Stimulated activated naive B cell treated with anti-CD40 and anti-IgM and Interleukin-4, amounts not matched to agents 10 μg/mL and 1 μg/mL and 100 μg/mL, for 72 hours (primary cell): ENCODE measurements around the gene GLS.
"Not testable (repeated sequence)": the region's sequence is repeated elsewhere in the genome, so short reads cannot be mapped to it uniquely, and the experiment has no call there.

Experiments
- ATAC-seq, 2 donors: fragments of 150-1000 bp; cut with Tn5 transposase; replicated peaks; 2 replicates each; pipeline ENCODE4 v1.10.0; 2021; ENCODE audit warnings: moderate library complexity in 1 of 2
- DNase-seq: peaks from one replicate; pipeline ENCODE4 v3.0.0; 2021
- H3K27ac Mint-ChIP-seq: one replicate; pipeline ENCODE4 v1.8.0; 2022; ENCODE audit warnings: mild to moderate bottlenecking, mixed read lengths
- H3K27me3 Mint-ChIP-seq, 2 donors: one replicate each; pipeline ENCODE4 v1.8.0; 2022; ENCODE audit warnings: mixed read lengths in 2 of 2
- H3K36me3 Mint-ChIP-seq, 2 donors: one replicate each; pipeline ENCODE4 v1.8.0; 2022; ENCODE audit warnings: mixed read lengths in 2 of 2, mild to moderate bottlenecking in 1 of 2
- H3K4me1 Mint-ChIP-seq, 2 donors: one replicate each; pipeline ENCODE4 v1.8.0; 2022; ENCODE audit warnings: mixed read lengths in 2 of 2, mild to moderate bottlenecking in 1 of 2
- H3K4me3 Mint-ChIP-seq, 2 donors: one replicate each; pipeline ENCODE4 v1.8.0; 2022; ENCODE audit warnings: mild to moderate bottlenecking in 2 of 2, mixed read lengths in 2 of 2, moderate library complexity in 1 of 2
- H3K9me3 Mint-ChIP-seq, 2 donors: one replicate each; pipeline ENCODE4 v1.8.0; 2022; ENCODE audit warnings: mixed read lengths in 2 of 2, mild to moderate bottlenecking in 1 of 2

The GLS gene

GRCh38 chr2:190947141-190947540 lies 66.5 kb downstream of the GLS start:
- H3K9me3 Mint-ChIP-seq, result no peaks in the 10 kb centered on the region
- no peak overlapping the region for H3K4me3 Mint-ChIP-seq
- H3K4me1 Mint-ChIP-seq, result peaks cover 5 to 7% of the 10 kb centered on the region in 2 donors
- no peak for DNase-seq
- peaks cover 3% of the 10 kb centered on the region in 2 donors for H3K36me3 Mint-ChIP-seq
- no peak overlapping the region for H3K27ac Mint-ChIP-seq
- ATAC-seq, result no peak
- no peaks in the 10 kb centered on the region for H3K27me3 Mint-ChIP-seq

- Mint-ChIP-seq H3K36me3 (peaks cover 3% of the 10 kb centered on the region in 2 donors), H3K27ac (peak overlapping the region; percentile 6), H3K9me3 (no peaks in the 10 kb centered on the region), H3K4me1 (peaks cover 5 to 7% of the 10 kb centered on the region in 2 donors), H3K27me3 (no peaks in the 10 kb centered on the region), H3K4me3 (peak overlapping the region; percentile 8 to 60)
- no peak for DNase-seq
- ATAC-seq, result peak; percentile 86 to 87
Measured at GRCh38 chr2:190947711-190948251, 67.2 kb downstream of the GLS start.

GRCh38 chr2:190948671-190949070 lies 68.0 kb downstream of the GLS start:
- Mint-ChIP-seq H3K9me3 (no peaks in the 10 kb centered on the region), H3K27me3 (no peaks in the 10 kb centered on the region), H3K36me3 (peaks cover 3% of the 10 kb centered on the region in 2 donors), H3K27ac (no peak overlapping the region), H3K4me3 (no peak overlapping the region), H3K4me1 (peaks cover 5 to 7% of the 10 kb centered on the region in 2 donors)
- ATAC-seq (peak in 1 of 2 donors; percentile 41), DNase-seq (no peak)

- Mint-ChIP-seq H3K27ac (no peak overlapping the region), H3K4me1 (peaks cover 5 to 7% of the 10 kb centered on the region in 2 donors), H3K4me3 (no peak overlapping the region), H3K9me3 (no peaks in the 10 kb centered on the region), H3K27me3 (no peaks in the 10 kb centered on the region), H3K36me3 (peaks cover 7 to 11% of the 10 kb centered on the region in 2 donors)
- ATAC-seq (no peak), DNase-seq (no peak)
Measured at GRCh38 chr2:190950566-190950991, 70.0 kb downstream of the GLS start.

DNA sequence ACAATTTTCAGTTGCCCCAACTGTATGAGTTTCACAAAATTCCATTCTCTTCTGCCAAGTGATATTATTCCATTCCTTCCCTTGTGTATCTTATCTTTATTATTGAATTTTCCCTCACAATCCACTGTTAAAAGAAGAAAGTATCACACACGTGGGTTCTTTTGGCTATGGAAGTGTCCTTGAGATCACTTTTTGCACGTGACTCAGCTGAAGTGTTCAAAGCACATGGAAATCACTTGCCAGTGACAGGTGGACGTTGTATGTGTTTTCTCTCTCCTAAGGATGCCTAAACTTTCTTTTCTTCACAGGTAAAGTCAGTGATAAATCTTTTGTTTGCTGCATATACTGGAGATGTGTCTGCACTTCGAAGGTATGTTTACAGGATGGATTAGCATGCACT lies 72.6 kb downstream of the GLS start:
- Mint-ChIP-seq H3K4me1 (peaks cover 0 to 1% of the 10 kb centered on the region in 2 donors), H3K27ac (no peak overlapping the region), H3K4me3 (no peak overlapping the region), H3K27me3 (no peaks in the 10 kb centered on the region), H3K36me3 (peaks cover 26 to 34% of the 10 kb centered on the region in 2 donors), H3K9me3 (peaks cover 0 to 2% of the 10 kb centered on the region in 2 donors)
- ATAC-seq, result no peak
- DNase-seq, result no peak

GRCh38 chr2:190959911-190960788 lies 79.5 kb downstream of the GLS start:
- Mint-ChIP-seq H3K36me3 (peaks cover 46 to 67% of the 10 kb centered on the region in 2 donors), H3K27ac (no peak overlapping the region), H3K27me3 (no peaks in the 10 kb centered on the region), H3K4me3 (no peak overlapping the region), H3K4me1 (peaks cover 8 to 19% of the 10 kb centered on the region in 2 donors), H3K9me3 (peaks cover 0 to 2% of the 10 kb centered on the region in 2 donors)
- ATAC-seq, result no peak
- no peak for DNase-seq

GRCh38 chr2:190961117-190961516 lies 80.5 kb downstream of the GLS start:
- not testable (repeated sequence) for H3K9me3 Mint-ChIP-seq, H3K27me3 Mint-ChIP-seq, H3K4me3 Mint-ChIP-seq, ATAC-seq, DNase-seq
- Mint-ChIP-seq H3K36me3 (peaks cover 39 to 62% of the 10 kb centered on the region in 2 donors), H3K27ac (peak overlapping the region; percentile 20), H3K4me1 (peaks cover 8 to 19% of the 10 kb centered on the region in 2 donors)

- no peak for ATAC-seq
- Mint-ChIP-seq H3K9me3 (no peaks in the 10 kb centered on the region), H3K27ac (peak overlapping the region; percentile 10), H3K4me3 (no peak overlapping the region), H3K27me3 (no peaks in the 10 kb centered on the region), H3K36me3 (peaks cover 32 to 57% of the 10 kb centered on the region in 2 donors), H3K4me1 (peaks cover 8 to 19% of the 10 kb centered on the region in 2 donors)
- no peak for DNase-seq
Measured at GRCh38 chr2:190961918-190962487, 81.4 kb downstream of the GLS start.

DNA sequence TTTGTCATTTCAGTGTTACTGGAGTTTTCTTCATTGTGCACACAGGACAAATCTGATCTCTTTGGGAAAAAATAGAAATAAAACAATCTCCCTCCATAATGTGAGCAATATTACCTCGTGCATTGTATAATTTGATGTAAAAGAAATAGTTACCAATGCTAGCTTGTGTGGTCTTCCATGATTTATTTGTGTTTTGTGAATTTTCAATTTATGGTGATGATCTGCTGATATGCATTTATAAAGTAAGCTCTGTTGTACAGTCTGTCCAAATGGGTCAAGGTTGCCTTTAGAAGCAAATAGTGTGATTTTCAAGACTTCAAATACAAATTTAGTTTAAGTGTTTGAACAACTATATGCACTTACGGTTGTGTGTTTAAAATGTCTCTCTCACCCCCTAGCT lies 82.5 kb downstream of the GLS start:
- H3K4me1 Mint-ChIP-seq, result peaks cover 8 to 19% of the 10 kb centered on the region in 2 donors
- H3K27me3 Mint-ChIP-seq, result no peaks in the 10 kb centered on the region
- no peak overlapping the region for H3K27ac Mint-ChIP-seq
- ATAC-seq (no peak), DNase-seq (no peak)
- H3K4me3 Mint-ChIP-seq, result no peak overlapping the region
- no peaks in the 10 kb centered on the region for H3K9me3 Mint-ChIP-seq
- H3K36me3 Mint-ChIP-seq, result peaks cover 27 to 50% of the 10 kb centered on the region in 2 donors

GRCh38 chr2:190964170-190964795 lies 83.7 kb downstream of the GLS start:
- Mint-ChIP-seq H3K4me1 (peaks cover 6 to 19% of the 10 kb centered on the region in 2 donors), H3K36me3 (peaks cover 18 to 41% of the 10 kb centered on the region in 2 donors), H3K4me3 (no peak overlapping the region)

GRCh38 chr2:190965580-190966222 lies 85.1 kb downstream of the GLS start:
- no peaks in the 10 kb centered on the region for H3K27me3 Mint-ChIP-seq
- H3K9me3 Mint-ChIP-seq, result no peaks in the 10 kb centered on the region
- peaks cover 17 to 43% of the 10 kb centered on the region in 2 donors for H3K36me3 Mint-ChIP-seq
- DNase-seq (no peak), ATAC-seq (no peak)
- H3K27ac Mint-ChIP-seq, result no peak overlapping the region
- H3K4me3 Mint-ChIP-seq, result no peak overlapping the region
- H3K4me1 Mint-ChIP-seq, result peaks cover 7 to 19% of the 10 kb centered on the region in 2 donors

More at GRCh38 chr2:190964170-190964795, 83.7 kb downstream of the GLS start:
- Mint-ChIP-seq H3K27me3 (no peaks in the 10 kb centered on the region), H3K9me3 (no peaks in the 10 kb centered on the region), H3K27ac (peak overlapping the region; percentile 63)
- ATAC-seq, result peak; percentile 48 to 50
- DNase-seq, result no peak

DNA sequence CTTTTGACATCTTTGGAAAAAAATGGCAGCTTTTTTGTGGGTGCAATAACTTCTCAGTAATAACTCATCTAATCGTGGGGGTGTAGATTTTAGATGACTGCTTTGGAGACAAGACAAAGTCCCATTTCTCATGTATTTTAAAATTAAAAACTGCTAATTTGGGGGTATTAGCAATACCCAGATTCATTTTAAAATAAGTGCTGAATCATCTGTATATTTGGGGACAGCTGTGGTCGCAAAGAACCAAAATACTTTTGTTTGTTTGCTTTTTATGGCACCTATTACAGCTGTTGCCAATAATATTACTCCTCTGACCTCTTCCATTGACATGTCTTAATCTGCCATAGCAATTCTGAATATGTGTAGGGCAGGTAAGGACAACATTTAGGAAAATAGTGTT lies 87.9 kb downstream of the GLS start:
- Mint-ChIP-seq H3K9me3 (no peaks in the 10 kb centered on the region), H3K27ac (no peak overlapping the region), H3K4me3 (no peak overlapping the region), H3K4me1 (peaks cover 9 to 18% of the 10 kb centered on the region in 2 donors), H3K36me3 (peaks cover 16 to 35% of the 10 kb centered on the region in 2 donors), H3K27me3 (no peaks in the 10 kb centered on the region)
- DNase-seq, result no peak
- no peak for ATAC-seq

DNA sequence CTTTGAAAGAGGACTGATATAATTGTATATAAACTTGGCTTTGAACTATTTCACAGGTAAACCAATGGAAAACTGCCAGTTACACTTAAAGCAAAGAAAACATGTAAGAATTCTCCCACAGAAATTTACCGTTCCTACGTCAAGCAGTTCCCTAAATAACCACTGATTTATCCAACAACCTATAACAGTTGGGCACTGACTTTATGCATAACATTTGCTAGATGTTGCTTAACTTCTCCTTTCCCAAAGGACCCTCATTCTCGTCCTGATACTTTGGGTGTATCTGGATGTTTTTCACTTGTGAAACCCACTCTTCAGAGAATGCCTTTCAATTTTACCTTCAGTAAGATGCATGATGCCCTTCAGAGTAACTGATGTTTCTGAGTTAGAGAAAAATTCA lies 89.5 kb downstream of the GLS start:
- no peak for ATAC-seq
- no peak overlapping the region for H3K27ac Mint-ChIP-seq

More for the DNA sequence above, 89.5 kb downstream of the GLS start:
- no peaks in the 10 kb centered on the region for H3K9me3 Mint-ChIP-seq
- no peaks in the 10 kb centered on the region for H3K27me3 Mint-ChIP-seq
- DNase-seq, result no peak
- no peak overlapping the region for H3K4me3 Mint-ChIP-seq
- peaks cover 3 to 7% of the 10 kb centered on the region in 2 donors for H3K4me1 Mint-ChIP-seq
- H3K36me3 Mint-ChIP-seq, result peaks cover 20 to 39% of the 10 kb centered on the region in 2 donors
